Liver (tissue), 3 donors: Measurements from ENCODE around the gene RIT1.

Source experiments
- JUND ChIP-seq, 2 donors: IDR thresholded peaks; 2 replicates each; pipeline ENCODE4 v1.6.1; 2016; ENCODE audit warnings: antibody characterized with exemption in 2 of 2
- RAD21 ChIP-seq, 2 donors: IDR thresholded peaks; 2 replicates each; pipeline ENCODE4 v1.6.1; 2016; ENCODE audit warnings: antibody characterized with exemption in 2 of 2, mild to moderate bottlenecking in 2 of 2
- RXRA ChIP-seq, 2 donors: IDR thresholded peaks; 2 replicates each; pipeline ENCODE4 v1.6.1; 2017 to 2018; ENCODE audit warnings: antibody characterized with exemption in 2 of 2, mild to moderate bottlenecking in 1 of 2
- SP1 ChIP-seq: IDR thresholded peaks from 2 replicates; pipeline ENCODE4 v1.6.1; 2018; ENCODE audit warnings: antibody characterized with exemption, mild to moderate bottlenecking
- TAF1 ChIP-seq: conservative IDR thresholded peaks from 2 replicates; pipeline ENCODE4 v1.6.1; 2016; ENCODE audit warnings: antibody characterized with exemption, mild to moderate bottlenecking
- YY1 ChIP-seq: IDR thresholded peaks from 2 replicates; pipeline ENCODE4 v1.6.1; 2016; ENCODE audit warnings: antibody characterized with exemption, mild to moderate bottlenecking
- ZBTB33 ChIP-seq: IDR thresholded peaks from 2 replicates; pipeline ENCODE4 v1.6.1; 2016; ENCODE audit warnings: antibody characterized with exemption
- TF ChIP-seq, protein P1 (sequence below): fragments of 150-350 bp; IDR thresholded peaks from 2 replicates; pipeline ENCODE4 v1.5.1; 2017; ENCODE audit warnings: improper control_type of control experiment, low read depth, low read length; ENCODE audit not compliant: missing input control
- TF ChIP-seq, protein P2 (sequence below): IDR thresholded peaks from 2 replicates; pipeline ENCODE4 v1.6.1; 2016; ENCODE audit warnings: antibody characterized with exemption
- TF ChIP-seq, protein P3 (sequence below): IDR thresholded peaks from 2 replicates; pipeline ENCODE4 v1.6.1; 2016; ENCODE audit warnings: antibody characterized with exemption, mild to moderate bottlenecking
- TF ChIP-seq, protein P4 (sequence below): IDR thresholded peaks from 2 replicates; pipeline ENCODE4 v1.6.1; 2016; ENCODE audit warnings: antibody characterized with exemption
- donor health status: healthy.
- donor health status: healthy.

- TF ChIP-seq YY1 = no peak
- TF ChIP-seq, protein P1, sequence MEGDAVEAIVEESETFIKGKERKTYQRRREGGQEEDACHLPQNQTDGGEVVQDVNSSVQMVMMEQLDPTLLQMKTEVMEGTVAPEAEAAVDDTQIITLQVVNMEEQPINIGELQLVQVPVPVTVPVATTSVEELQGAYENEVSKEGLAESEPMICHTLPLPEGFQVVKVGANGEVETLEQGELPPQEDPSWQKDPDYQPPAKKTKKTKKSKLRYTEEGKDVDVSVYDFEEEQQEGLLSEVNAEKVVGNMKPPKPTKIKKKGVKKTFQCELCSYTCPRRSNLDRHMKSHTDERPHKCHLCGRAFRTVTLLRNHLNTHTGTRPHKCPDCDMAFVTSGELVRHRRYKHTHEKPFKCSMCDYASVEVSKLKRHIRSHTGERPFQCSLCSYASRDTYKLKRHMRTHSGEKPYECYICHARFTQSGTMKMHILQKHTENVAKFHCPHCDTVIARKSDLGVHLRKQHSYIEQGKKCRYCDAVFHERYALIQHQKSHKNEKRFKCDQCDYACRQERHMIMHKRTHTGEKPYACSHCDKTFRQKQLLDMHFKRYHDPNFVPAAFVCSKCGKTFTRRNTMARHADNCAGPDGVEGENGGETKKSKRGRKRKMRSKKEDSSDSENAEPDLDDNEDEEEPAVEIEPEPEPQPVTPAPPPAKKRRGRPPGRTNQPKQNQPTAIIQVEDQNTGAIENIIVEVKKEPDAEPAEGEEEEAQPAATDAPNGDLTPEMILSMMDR = no peak
- TF ChIP-seq TAF1 = no peak
- TF ChIP-seq, protein P2, sequence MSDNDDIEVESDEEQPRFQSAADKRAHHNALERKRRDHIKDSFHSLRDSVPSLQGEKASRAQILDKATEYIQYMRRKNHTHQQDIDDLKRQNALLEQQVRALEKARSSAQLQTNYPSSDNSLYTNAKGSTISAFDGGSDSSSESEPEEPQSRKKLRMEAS = no peak
- TF ChIP-seq, protein P3, sequence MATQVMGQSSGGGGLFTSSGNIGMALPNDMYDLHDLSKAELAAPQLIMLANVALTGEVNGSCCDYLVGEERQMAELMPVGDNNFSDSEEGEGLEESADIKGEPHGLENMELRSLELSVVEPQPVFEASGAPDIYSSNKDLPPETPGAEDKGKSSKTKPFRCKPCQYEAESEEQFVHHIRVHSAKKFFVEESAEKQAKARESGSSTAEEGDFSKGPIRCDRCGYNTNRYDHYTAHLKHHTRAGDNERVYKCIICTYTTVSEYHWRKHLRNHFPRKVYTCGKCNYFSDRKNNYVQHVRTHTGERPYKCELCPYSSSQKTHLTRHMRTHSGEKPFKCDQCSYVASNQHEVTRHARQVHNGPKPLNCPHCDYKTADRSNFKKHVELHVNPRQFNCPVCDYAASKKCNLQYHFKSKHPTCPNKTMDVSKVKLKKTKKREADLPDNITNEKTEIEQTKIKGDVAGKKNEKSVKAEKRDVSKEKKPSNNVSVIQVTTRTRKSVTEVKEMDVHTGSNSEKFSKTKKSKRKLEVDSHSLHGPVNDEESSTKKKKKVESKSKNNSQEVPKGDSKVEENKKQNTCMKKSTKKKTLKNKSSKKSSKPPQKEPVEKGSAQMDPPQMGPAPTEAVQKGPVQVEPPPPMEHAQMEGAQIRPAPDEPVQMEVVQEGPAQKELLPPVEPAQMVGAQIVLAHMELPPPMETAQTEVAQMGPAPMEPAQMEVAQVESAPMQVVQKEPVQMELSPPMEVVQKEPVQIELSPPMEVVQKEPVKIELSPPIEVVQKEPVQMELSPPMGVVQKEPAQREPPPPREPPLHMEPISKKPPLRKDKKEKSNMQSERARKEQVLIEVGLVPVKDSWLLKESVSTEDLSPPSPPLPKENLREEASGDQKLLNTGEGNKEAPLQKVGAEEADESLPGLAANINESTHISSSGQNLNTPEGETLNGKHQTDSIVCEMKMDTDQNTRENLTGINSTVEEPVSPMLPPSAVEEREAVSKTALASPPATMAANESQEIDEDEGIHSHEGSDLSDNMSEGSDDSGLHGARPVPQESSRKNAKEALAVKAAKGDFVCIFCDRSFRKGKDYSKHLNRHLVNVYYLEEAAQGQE = no peak
- TF ChIP-seq, protein P4, sequence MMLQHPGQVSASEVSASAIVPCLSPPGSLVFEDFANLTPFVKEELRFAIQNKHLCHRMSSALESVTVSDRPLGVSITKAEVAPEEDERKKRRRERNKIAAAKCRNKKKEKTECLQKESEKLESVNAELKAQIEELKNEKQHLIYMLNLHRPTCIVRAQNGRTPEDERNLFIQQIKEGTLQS = no peak
- no peak for TF ChIP-seq SP1
- no peak for TF ChIP-seq RXRA (IDR thresholded peaks at IDR 0.05)
- TF ChIP-seq RAD21 (IDR thresholded peaks at IDR 0.05) = no peak
- no peak for TF ChIP-seq JUND (IDR thresholded peaks at IDR 0.05)
- no peak for TF ChIP-seq ZBTB33
These were observed 11.5 kb downstream of the RIT1 start for GRCh38 chr1:155899683-155900082.
